Heart left ventricle (tissue), 16 donors: ENCODE results near the gene PRPS2. TPM values are rescaled to one million over a fixed set of nuclear protein-coding genes. Genes with fewer than 3 reads are reported as not detected.

Experiments
- ATAC-seq, 4 donors: fragments of 200-7000 bp; cut with Tn5 transposase; one replicate each; pipeline ENCODE4 v1.9.1; 2020 to 2022; ENCODE audit warnings: moderate library complexity in 4 of 4, mild to moderate bottlenecking in 3 of 4, moderate number of reproducible peaks in 1 of 4
- DNase-seq, 5 donors: peaks; one replicate each; pipeline ENCODE4 v3.0.0-alpha.2; 2020
- H3K27ac ChIP-seq, 12 donors: fragments of 200-600 bp; sonication (generic) in 4 of 12; one replicate each; pipeline versions ENCODE4 v1.5.0 to v1.8.0; 2016 to 2022; ENCODE audit warnings: mild to moderate bottlenecking in 2 of 12
- H3K27me3 ChIP-seq, 9 donors: fragments of 200-600 bp; sonication (generic) in 2 of 9; one replicate each; pipeline versions ENCODE4 v1.5.1 to v1.8.0; 2016 to 2022; ENCODE audit warnings: mild to moderate bottlenecking in 3 of 9
- H3K36me3 ChIP-seq, 9 donors: fragments of 200-600 bp; sonication (generic) in 2 of 9; one replicate each; pipeline versions ENCODE4 v1.5.0 to v1.8.0; 2018 to 2022; ENCODE audit warnings: mild to moderate bottlenecking in 2 of 9
- H3K4me1 ChIP-seq, 12 donors: fragments of 200-600 bp; sonication (generic) in 4 of 12; one replicate each; pipeline versions ENCODE4 v1.5.0 to v1.8.0; 2016 to 2022; ENCODE audit warnings: mild to moderate bottlenecking in 3 of 12
- H3K4me3 ChIP-seq, 12 donors: fragments of 200-600 bp; sonication (generic) in 4 of 12; one replicate each; pipeline versions ENCODE4 v1.5.0 to v1.8.0; 2017 to 2022; ENCODE audit warnings: mild to moderate bottlenecking in 9 of 12, moderate library complexity in 4 of 12
- H3K9me3 ChIP-seq, 12 donors: fragments of 200-600 bp; sonication (generic) in 4 of 12; one replicate each; pipeline versions ENCODE4 v1.5.0 to v1.8.0; 2016 to 2022; ENCODE audit warnings: mild to moderate bottlenecking in 1 of 12
- POLR2A ChIP-seq, 2 donors: fragments of 450-650 bp; IDR thresholded peaks; one replicate each; pipeline ENCODE4 v1.6.1; 2017; ENCODE audit warnings: antibody characterized with exemption in 2 of 2, mild to moderate bottlenecking in 2 of 2, moderate library complexity in 2 of 2
- WGBS, 4 donors: extraction: QIAGEN DNeasy Blood & Tissue Kit in 2 of 4; methylation state at CpG; one replicate each; pipeline versions ENCODE4 v1.1.5 to v1.1.7; 2013 to 2018; 5-methylcytosine and 5-hydroxymethylcytosine counted together
- intact Hi-C, 10 donors: fragments of 100-400 bp; cut with DNase I; formaldehyde crosslinking; loops; one replicate each; pipeline versions ENCODE4 v1.11.1 to v1.14.2; 2022
- polyA plus RNA-seq, 2 donors: library from polyadenylated mRNA; stranded (reverse); fragments of 200-250 nt; gene quantifications; one replicate each; pipeline ENCODE4 v1.2.3, GENCODE V29; 2013
- total RNA-seq, 9 donors: library from RNA; depleted of rRNA in 2 of 9; stranded (reverse); fragments of >200 nt in 2 of 9; fragmentation: NEBNext Ultra II Directional in 3 of 9; extraction: Animal tissue kit (Norgen Biotek cat#: 25700) in 3 of 9; gene quantifications; one replicate each; pipeline versions ENCODE4 v1.1.0 to v1.2.4, GENCODE V29; 2016 to 2023
- TF ChIP-seq, protein P1 (sequence below), 12 donors: fragments of 200-600 bp; sonication (generic) in 4 of 12; IDR thresholded peaks; one replicate each; pipeline versions ENCODE4 v1.5.0 to v1.8.0; 2018 to 2022; ENCODE audit warnings: antibody characterized with exemption in 12 of 12, mild to moderate bottlenecking in 5 of 12
- donor health status: ischemic (EF 13 %, LVEDD 7.1; RV severe dilation, severe dysfunction).
- donor health status: healthy with polysubstance abuse.
- donor health status: DM: no; HTN: yes; CAD: no.
- donor health status: DM: no; HTN: no; CAD: no.
- donor health status: ischemic (EF 25% LVEDD 6.9; RV normal size, moderate dysfunction).
- donor health status: ischemic (EF 25% LVEDD 5.7; RV mildly dilated, moderate dysfunction).
- donor health status: healthy.
- donor health status: DM: yes; HTN: yes; CAD: no.
- donor health status: ischemic (EF 35%, LVEDD 5.7; RV mildly dilated, moderate dysfunction).
- donor health status: nonischemic (EF 11% LVEDD 7.7; RV severe dilation, severe dysfunction).
- donor health status: DM: yes; HTN: yes; CAD: no.
- donor health status: PGD.
- donor health status: ischemic (EF 29% LVEDD 5.4; RV normal size, mild dysfunction).
- donor health status: nonischemic (EF 23%, LVEDD 6.1; RV moderate dilation, normal function).

PRPS2 gene
- total and polyA plus RNA-seq, 11 donors: 1.7 to 21.9 (median 3.6) TPM

DNA sequence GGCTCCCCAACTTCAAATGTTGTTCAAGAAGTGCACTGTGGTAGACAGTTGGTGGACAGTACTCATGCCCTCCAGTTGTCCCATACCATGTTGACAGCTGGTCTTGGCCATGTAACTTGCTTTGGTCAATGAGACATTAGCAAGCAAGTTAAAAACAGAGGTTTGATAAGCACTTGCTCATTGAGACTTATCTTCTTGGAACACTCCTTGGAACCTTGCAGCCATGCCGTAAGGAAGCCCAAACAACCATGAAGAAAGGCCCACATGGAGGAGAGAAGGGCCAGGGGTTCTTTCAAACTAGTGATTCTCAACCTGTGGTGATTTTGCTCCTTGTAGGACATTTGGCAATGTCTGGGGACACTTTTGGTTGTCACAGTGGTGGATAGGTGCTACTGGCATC is 2.6 kb upstream of the PRPS2 start:
- Histone ChIP-seq H3K27me3 (peaks cover 0 to 14% (median 0%) of the 10 kb centered on the region in 9 donors), H3K27ac (no peak overlapping the region), H3K9me3 (no peaks in the 10 kb centered on the region), H3K4me1 (peaks cover 0 to 5% (median 0%) of the 10 kb centered on the region in 12 donors), H3K36me3 (no peaks in the 10 kb centered on the region), H3K4me3 (no peak overlapping the region)
- WGBS, 4 donors: 92 to 100% (median 98%) methylated on average over 1 of the region's 1 CpG
- no peak for TF ChIP-seq POLR2A (IDR thresholded peaks at IDR 0.05)
- TF ChIP-seq, protein P1, sequence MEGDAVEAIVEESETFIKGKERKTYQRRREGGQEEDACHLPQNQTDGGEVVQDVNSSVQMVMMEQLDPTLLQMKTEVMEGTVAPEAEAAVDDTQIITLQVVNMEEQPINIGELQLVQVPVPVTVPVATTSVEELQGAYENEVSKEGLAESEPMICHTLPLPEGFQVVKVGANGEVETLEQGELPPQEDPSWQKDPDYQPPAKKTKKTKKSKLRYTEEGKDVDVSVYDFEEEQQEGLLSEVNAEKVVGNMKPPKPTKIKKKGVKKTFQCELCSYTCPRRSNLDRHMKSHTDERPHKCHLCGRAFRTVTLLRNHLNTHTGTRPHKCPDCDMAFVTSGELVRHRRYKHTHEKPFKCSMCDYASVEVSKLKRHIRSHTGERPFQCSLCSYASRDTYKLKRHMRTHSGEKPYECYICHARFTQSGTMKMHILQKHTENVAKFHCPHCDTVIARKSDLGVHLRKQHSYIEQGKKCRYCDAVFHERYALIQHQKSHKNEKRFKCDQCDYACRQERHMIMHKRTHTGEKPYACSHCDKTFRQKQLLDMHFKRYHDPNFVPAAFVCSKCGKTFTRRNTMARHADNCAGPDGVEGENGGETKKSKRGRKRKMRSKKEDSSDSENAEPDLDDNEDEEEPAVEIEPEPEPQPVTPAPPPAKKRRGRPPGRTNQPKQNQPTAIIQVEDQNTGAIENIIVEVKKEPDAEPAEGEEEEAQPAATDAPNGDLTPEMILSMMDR (IDR thresholded peaks at IDR 0.05): no peak
- no peak for DNase-seq
- ATAC-seq: no peak
- intact Hi-C loops: no loop called here

DNA sequence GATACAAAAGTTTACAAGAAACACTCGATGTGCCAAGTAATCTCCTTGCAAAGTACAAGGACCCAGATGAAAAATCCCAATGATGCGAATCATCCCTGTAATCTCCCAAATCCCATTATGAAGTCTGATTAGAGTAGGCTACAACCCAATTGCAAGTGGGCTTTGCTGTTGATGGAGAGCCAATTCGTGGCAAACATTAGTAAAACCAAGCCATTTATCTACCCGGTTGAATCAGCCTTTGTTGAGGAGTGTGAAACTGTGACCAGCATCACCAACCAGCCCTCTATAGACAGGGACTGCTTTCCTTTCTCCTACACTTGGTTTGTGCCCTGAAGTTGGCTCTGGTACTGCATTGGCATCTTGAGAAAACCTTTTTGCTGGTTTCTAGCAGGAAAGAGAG is 1.2 kb upstream of the PRPS2 start:
- DNase-seq: no peak
- Histone ChIP-seq H3K9me3 (peaks cover 0 to 11% (median 0%) of the 10 kb centered on the region in 12 donors), H3K27me3 (peaks cover 0 to 14% (median 0%) of the 10 kb centered on the region in 9 donors), H3K36me3 (no peaks in the 10 kb centered on the region), H3K4me1 (peaks cover 0 to 5% (median 0%) of the 10 kb centered on the region in 12 donors), H3K27ac (no peak overlapping the region), H3K4me3 (no peak overlapping the region)
- no peak for ATAC-seq
- 69 to 81% (median 72%) methylated on average over 4 of the region's 4 CpGs for WGBS, 4 donors
- no peak for TF ChIP-seq POLR2A (IDR thresholded peaks at IDR 0.05)
- TF ChIP-seq, protein P1 (IDR thresholded peaks at IDR 0.05): no peak
- intact Hi-C loops: no loop called here

DNA sequence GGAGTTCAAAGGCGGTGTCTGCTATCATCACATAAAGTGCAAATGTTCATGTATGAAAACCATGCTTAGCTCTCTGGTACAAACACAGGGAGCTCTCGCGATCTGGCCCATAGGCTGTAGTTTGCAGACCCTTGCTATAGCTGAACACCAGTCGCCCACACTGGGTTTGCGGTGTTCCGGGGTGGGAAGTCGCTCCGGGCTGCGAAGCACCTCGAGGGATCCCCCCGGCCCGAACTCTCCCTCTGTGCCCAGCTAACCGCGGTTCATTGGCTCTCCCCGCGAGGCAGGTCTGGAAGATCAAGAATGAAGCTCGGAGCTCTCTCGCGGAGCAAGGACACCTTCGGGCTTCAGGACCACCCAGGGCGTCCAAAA is 341 bp upstream of the PRPS2 start:
- H3K36me3 ChIP-seq: no peaks in the 10 kb centered on the region
- peaks cover 0 to 12% (median 0%) of the 10 kb centered on the region in 9 donors for H3K27me3 ChIP-seq
- peak overlapping the region in 1 of 12 donors; percentile 69 for H3K27ac ChIP-seq
- H3K4me1 ChIP-seq: peaks cover 0 to 5% (median 0%) of the 10 kb centered on the region in 12 donors
- peak overlapping the region; percentile 29 to 77 (median 61) for H3K4me3 ChIP-seq
- ATAC-seq: peak in 1 of 4 donors; percentile 22
- TF ChIP-seq, protein P1 (IDR thresholded peaks at IDR 0.05): no peak
- no peak for TF ChIP-seq POLR2A (IDR thresholded peaks at IDR 0.05)
- H3K9me3 ChIP-seq: peaks cover 0 to 15% (median 0%) of the 10 kb centered on the region in 12 donors
- no peak for DNase-seq
- intact Hi-C loops: no loop called here
- WGBS, 4 donors: 1 to 43% (median 16%) methylated on average over 20 to 21 of the region's 21 CpGs

DNA sequence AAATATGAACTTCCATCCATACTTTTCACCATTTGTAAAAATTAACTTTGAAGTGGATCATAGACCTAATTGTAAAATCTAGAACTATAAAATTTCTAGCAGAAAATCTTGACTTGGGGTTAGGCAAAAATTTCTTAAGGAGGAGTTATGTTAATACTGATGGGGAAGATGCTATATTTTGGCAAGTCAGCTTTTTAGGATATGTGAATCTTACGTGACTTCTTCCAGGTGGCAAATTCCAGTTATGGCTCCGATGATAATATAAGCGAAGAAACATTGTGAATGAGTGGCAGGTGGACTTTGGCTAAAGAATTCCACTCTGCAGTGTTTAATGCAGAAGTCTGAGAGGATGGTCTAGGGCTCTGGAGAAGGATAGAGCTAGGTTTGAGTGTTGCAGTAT is 1.5 kb downstream of the PRPS2 start:
- no peak overlapping the region for H3K4me3 ChIP-seq
- 90 to 94% (median 92%) methylated on average over 3 of the region's 3 CpGs for WGBS, 4 donors
- intact Hi-C loops: no loop called here

More for the DNA sequence above, 1.5 kb downstream of the PRPS2 start:
- H3K27me3 ChIP-seq: peaks cover 0 to 7% (median 0%) of the 10 kb centered on the region in 9 donors
- peaks cover 0 to 5% (median 0%) of the 10 kb centered on the region in 12 donors for H3K4me1 ChIP-seq
- H3K9me3 ChIP-seq: peaks cover 0 to 15% (median 0%) of the 10 kb centered on the region in 12 donors
- ATAC-seq (no peak), DNase-seq (no peak)
- H3K27ac ChIP-seq: peak overlapping the region in 1 of 12 donors; percentile 8
- TF ChIP-seq, protein P1 (IDR thresholded peaks at IDR 0.05): no peak
- no peak for TF ChIP-seq POLR2A (IDR thresholded peaks at IDR 0.05)
- H3K36me3 ChIP-seq: no peaks in the 10 kb centered on the region
